GM12891 (cell line): Measurements from ENCODE around the gene PTGR2.
"Not testable (repeated sequence)": the region's sequence is repeated elsewhere in the genome, so short reads cannot be mapped to it uniquely, and the experiment has no call there.

Experiments
- DNase-seq: peaks from one replicate; pipeline ENCODE4 v3.0.0; 2011; ENCODE audit warnings: low spot score; ENCODE audit not compliant: insufficient read length
- FAIRE-seq: peaks from 2 replicates; lab custom pipeline; 2011; peaks lifted over from hg19 to GRCh38; lab: Jason Lieb, UNC
- PAX5 ChIP-seq: IDR thresholded peaks from 2 replicates; pipeline ENCODE4 v1.6.1; 2011; ENCODE audit warnings: low read length, moderate library complexity, mild to moderate bottlenecking; ENCODE audit not compliant: insufficient read depth, severe bottlenecking
- POLR2A ChIP-seq: IDR thresholded peaks from 2 replicates; pipeline ENCODE4 v1.6.1; 2011; ENCODE audit warnings: low read depth, low read length, control low read depth
- POLR2AphosphoS5 ChIP-seq: IDR thresholded peaks from 2 replicates; pipeline ENCODE4 v1.6.1; 2011; ENCODE audit warnings: low read depth, low read length, control low read depth
- POU2F2 ChIP-seq: IDR thresholded peaks from 2 replicates; pipeline ENCODE4 v1.6.1; 2011; ENCODE audit warnings: low read depth, mild to moderate bottlenecking, control low read depth, low read length, moderate library complexity
- SPI1 ChIP-seq: IDR thresholded peaks from 2 replicates; pipeline ENCODE4 v1.6.1; 2011; ENCODE audit warnings: low read depth, low read length, control low read depth
- TAF1 ChIP-seq: IDR thresholded peaks from 2 replicates; pipeline ENCODE4 v1.6.1; 2011; ENCODE audit warnings: low read depth, low read length, control low read depth

The PTGR2 gene

DNA sequence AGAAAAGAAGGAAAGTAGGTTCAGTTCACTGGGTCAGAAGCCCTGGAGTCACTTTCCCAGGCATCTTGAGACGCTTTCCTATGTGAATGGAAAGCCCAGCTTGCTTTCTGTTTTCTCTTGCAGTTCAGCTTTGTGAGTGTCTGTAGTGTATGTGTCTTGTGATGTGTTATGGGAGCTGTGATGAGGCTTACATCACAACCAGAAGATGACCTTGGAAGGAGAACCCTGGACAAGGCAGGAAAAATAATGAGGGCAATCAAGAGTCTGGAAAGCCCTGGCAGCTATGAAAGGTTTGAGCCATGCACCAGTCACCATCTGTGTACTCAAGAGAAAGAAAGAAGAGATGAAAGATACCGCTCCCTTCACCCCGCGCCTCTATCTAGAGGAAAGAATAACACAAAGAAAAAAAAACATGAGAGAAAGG lies 35.2 kb upstream of the PTGR2 start:
- DNase-seq (no peak), FAIRE-seq (no peak)
- TF ChIP-seq POLR2AphosphoS5 (no peak), SPI1 (no peak), TAF1 (no peak), POLR2A (no peak), PAX5 (no peak), POU2F2 (no peak)

DNA sequence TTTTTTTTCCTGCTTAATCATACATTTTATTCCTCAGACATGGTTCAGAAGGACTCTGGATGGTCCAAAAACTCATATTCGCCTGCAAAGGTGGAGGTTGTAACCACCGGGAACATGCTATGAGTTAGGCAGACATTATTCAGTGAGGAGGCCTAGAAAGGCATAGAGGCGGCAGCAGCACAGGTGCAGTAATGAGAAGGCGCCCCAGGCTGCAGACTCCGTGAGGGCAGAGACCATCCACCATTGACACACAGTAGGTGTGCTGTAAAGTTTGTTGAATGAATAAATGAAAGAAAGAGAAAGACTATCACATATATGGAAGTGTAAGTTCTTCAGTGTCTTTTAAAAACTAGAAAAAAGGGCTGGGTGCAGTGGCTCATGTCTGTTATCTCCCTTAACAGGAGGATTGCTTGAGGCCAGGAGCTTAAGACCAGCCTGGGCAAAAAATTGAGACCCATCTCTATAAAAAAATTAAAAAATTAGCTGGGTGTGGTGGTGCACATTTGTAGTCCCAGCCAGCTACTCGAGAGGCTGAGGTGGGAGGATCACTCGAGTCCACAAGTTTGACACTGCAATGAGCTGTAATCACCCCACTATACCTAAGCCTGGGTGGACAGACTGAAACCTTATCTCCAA lies 34.5 kb upstream of the PTGR2 start:
- no peak for DNase-seq
- no peak for FAIRE-seq
- no peak for TF ChIP-seq SPI1
- TF ChIP-seq POLR2AphosphoS5, result no peak
- TF ChIP-seq PAX5, result no peak
- TF ChIP-seq POLR2A, result no peak
- no peak for TF ChIP-seq TAF1
- no peak for TF ChIP-seq POU2F2

DNA sequence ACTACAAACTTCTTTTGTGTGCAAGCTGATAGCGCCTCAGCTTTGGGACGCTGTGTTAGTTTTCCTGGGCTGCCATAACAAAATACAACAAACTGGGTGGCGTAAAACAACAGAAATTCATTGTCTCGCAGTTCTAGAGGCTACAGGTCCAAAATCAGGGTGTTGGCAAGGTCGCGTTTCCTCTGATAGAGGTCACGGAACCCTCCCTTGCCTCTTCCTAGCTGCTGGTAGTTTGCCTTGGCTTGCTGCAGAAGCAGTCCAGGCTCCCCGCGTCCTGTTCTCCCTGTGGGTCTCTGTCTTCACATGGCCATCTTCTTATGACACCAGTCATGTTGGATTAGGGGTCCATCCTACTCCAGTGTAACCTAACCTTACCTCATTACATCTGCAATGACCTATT lies 32.8 kb upstream of the PTGR2 start:
- no peak for TF ChIP-seq TAF1
- TF ChIP-seq POLR2AphosphoS5, result no peak
- no peak for TF ChIP-seq SPI1
- TF ChIP-seq PAX5, result no peak
- TF ChIP-seq POU2F2, result no peak
- TF ChIP-seq POLR2A, result no peak
- DNase-seq (no peak), FAIRE-seq (no peak)

GRCh38 chr14:73820631-73821030 lies 31.0 kb upstream of the PTGR2 start:
- DNase-seq, result no peak
- no peak for TF ChIP-seq PAX5
- TF ChIP-seq POLR2AphosphoS5, result no peak
- no peak for TF ChIP-seq POLR2A
- TF ChIP-seq SPI1, result no peak
- TF ChIP-seq POU2F2, result no peak
- no peak for TF ChIP-seq TAF1
- FAIRE-seq, result no peak

DNA sequence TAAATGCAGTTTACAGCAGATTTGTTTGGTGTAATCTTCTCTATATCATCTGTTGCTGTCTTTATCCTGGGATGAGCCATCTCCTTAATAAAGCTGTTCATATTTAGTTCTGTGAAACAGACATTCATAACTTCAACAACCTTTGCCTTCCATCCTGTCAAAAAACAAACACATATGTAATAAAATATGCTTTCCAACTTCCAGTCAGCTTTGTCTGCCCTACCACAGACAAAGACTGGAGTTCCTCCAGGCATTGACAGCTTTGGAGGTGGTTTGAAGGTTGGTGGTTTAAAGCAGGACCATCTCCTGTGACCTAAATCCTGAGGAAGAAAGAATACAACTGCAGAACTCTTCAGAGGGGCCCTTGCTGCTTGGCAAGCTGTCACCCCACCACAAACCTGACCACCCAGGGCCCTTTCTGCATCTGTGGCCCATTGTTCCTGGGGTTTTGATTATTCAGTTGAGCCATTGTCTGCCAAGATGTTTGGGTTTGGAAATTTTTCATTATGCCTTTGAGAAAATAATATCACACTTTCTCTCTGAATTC lies 28.2 kb upstream of the PTGR2 start:
- TF ChIP-seq POU2F2 (no peak), PAX5 (no peak), POLR2A (no peak), POLR2AphosphoS5 (no peak), SPI1 (no peak), TAF1 (no peak)
- FAIRE-seq, result peak; percentile 26
- DNase-seq, result no peak

DNA sequence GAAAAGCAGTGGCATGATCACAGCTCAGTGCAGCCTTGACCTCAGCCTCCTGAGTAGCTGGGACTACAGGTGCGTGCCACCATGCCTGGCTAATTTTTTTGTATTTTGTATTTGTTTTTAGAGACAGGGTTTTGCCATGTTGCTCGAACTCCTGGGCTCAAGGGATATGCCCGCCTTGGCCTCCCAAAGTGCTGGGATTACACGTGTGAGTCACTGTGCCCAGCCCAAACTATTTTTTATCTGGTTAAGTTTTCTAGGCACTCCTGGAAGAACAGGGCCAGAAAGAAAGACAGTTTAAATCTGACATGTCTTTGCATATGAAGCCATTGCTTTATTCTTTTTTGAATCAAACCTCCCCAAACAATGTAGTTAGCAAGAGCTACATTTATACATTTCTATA lies 27.5 kb upstream of the PTGR2 start:
- no peak for DNase-seq
- TF ChIP-seq PAX5 (no peak), SPI1 (no peak), POU2F2 (no peak), POLR2AphosphoS5 (no peak), TAF1 (no peak), POLR2A (no peak)
- FAIRE-seq, result no peak

DNA sequence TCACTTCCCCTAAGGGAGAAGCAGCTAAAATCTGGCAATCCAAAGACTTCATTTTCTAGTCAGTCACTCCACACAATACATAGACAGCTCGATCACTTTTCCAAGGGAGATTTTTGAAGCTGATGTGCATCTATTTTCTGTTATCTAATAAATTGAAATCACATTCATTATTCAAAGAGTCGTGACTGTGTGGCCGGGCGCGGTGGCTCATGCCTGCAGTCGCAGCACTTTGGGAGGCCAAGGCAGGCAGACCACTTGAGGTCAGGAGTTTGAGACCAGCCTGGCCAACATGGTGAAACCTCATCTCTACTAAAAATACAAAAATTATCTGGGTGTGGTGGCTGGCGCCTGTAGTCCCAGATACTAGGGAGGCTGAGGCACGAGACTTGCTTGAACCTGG lies 27.1 kb upstream of the PTGR2 start:
- DNase-seq (no peak), FAIRE-seq (no peak)
- TF ChIP-seq SPI1 (no peak), PAX5 (no peak), POLR2AphosphoS5 (no peak), TAF1 (no peak), POLR2A (no peak), POU2F2 (no peak)

GRCh38 chr14:73825551-73826188 lies 26.0 kb upstream of the PTGR2 start:
- FAIRE-seq, result peak; percentile 33
- DNase-seq, result peak; percentile 66
- TF ChIP-seq SPI1 (no peak), TAF1 (no peak), POLR2A (no peak), POU2F2 (no peak), PAX5 (no peak), POLR2AphosphoS5 (no peak)

- not testable (repeated sequence) for FAIRE-seq, DNase-seq
These were observed 24.4 kb upstream of the PTGR2 start for GRCh38 chr14:73827190-73827589.

- TF ChIP-seq SPI1 (no peak), POLR2A (no peak), POLR2AphosphoS5 (no peak), POU2F2 (no peak), TAF1 (no peak), PAX5 (no peak)
- DNase-seq (no peak), FAIRE-seq (no peak)
These were observed 22.6 kb upstream of the PTGR2 start for GRCh38 chr14:73829071-73829470.
